Peyer's patch (tissue), 4 donors: Measurements from ENCODE around the gene KIR3DL2.

Experiments used
- CTCF ChIP-seq, 6 experiments: fragments of 450-650 bp in 4 of 6; fragments of 200-600 bp in 2 of 6; sonication (generic) in 1 of 6; IDR thresholded peaks; one replicate each; pipeline ENCODE4 v1.5.1; 2017 to 2019; ENCODE audit warnings: antibody characterized with exemption in 6 of 6, mild to moderate bottlenecking in 3 of 6, moderate library complexity in 1 of 6
- POLR2A ChIP-seq, 2 donors: fragments of 450-650 bp; IDR thresholded peaks; one replicate each; pipeline ENCODE4 v1.5.1; 2017; ENCODE audit warnings: antibody characterized with exemption in 2 of 2, mild to moderate bottlenecking in 2 of 2, moderate library complexity in 2 of 2

DNA sequence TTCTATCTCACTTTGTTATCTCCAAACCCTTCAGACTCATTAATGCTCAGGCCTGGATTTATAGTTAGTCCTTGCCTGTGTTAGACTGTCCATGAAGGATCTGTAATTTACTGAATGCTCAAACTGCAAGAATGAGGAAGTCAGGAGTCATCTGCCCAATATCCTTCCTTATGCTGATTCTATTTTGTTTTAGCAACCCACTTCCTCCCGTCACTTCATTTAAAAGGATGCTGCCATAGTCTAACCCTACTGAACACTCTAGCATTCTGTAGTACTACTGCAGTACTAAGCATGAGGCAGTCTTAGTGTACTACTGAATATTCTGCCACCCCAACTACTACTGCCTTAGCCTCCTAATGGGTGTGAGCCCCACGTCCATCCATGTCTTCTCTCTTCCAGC lies 25.3 kb downstream of the KIR3DL2 start:
- TF ChIP-seq CTCF (IDR thresholded peaks at IDR 0.05) (no peak), POLR2A (IDR thresholded peaks at IDR 0.05) (no peak)
